ENCODE measurements around the gene FCN3. TPM values are rescaled to one million over a fixed set of nuclear protein-coding genes. Genes with fewer than 3 reads are reported as not detected.

Gene FCN3
- total and polyA plus RNA-seq, 2 donors, result 4.5 TPM; not detected in 1

- Histone ChIP-seq H3K4me1 (ENCODE audit: insufficient read depth) (no peaks in the 10 kb centered on the region), H3K36me3 (ENCODE audit: insufficient read depth) (no peaks in the 10 kb centered on the region), H3K4me3 (ENCODE audit: low read depth, low read length) (peak within 1 kb of the TSS; percentile 78), H3K27ac (ENCODE audit: low read depth) (peak within 1 kb of the TSS; percentile 81)
- WGBS, result under 1% methylated on average over 67 of the region's 67 CpGs
- DNase-seq (ENCODE audit: extremely low spot score), result peak; percentile 90
Observed at GRCh38 chr1:27321813-27322568, 52.6 kb downstream of the FCN3 start, which contains the start of gene TMEM222. Gene TMEM222, plus strand, starts transcription at chr1:27322163. Its CDS starts 35 bp downstream, at chr1:27322198.

Small RNA genes within 50 kb of the gene (small RNA-seq; reads per million reads assigned to genes)
- not detected for gene RNU6-48P

Other genes with a start within 250 kb of the FCN3 start
- 9.7 TPM for gene SLC9A1, start 219.7 kb downstream of the FCN3 start, total RNA-seq
- 18.3 TPM for gene SLC9A1, start 219.7 kb downstream of the FCN3 start, polyA plus RNA-seq
- gene WDTC1, start 140.2 kb downstream of the FCN3 start, total RNA-seq, result 16.5 TPM
- gene WDTC1, start 140.2 kb downstream of the FCN3 start, polyA plus RNA-seq, result 39.8 TPM
- 12.8 TPM for gene TMEM222, start 52.7 kb downstream of the FCN3 start, total RNA-seq
- gene TMEM222, start 52.7 kb downstream of the FCN3 start, polyA plus RNA-seq, result 58.4 TPM
- 12.8 TPM for gene SYTL1, start 32.8 kb downstream of the FCN3 start, total RNA-seq
- gene SYTL1, start 32.8 kb downstream of the FCN3 start, polyA plus RNA-seq, result 31.0 TPM
- gene MAP3K6, start 7.9 kb downstream of the FCN3 start, total RNA-seq, result 10.1 TPM
- 83.3 TPM for gene MAP3K6, start 7.9 kb downstream of the FCN3 start, polyA plus RNA-seq
- gene CD164L2, start 8.5 kb upstream of the FCN3 start, total RNA-seq, result not detected
- 0.06 TPM for gene CD164L2, start 8.5 kb upstream of the FCN3 start, polyA plus RNA-seq
- 0.16 TPM for gene GPR3, start 17.8 kb upstream of the FCN3 start, total RNA-seq
- 1.8 TPM for gene GPR3, start 17.8 kb upstream of the FCN3 start, polyA plus RNA-seq
- 40.7 TPM for gene WASF2, start 115.3 kb upstream of the FCN3 start, total RNA-seq
- gene WASF2, start 115.3 kb upstream of the FCN3 start, polyA plus RNA-seq, result 83.6 TPM
- 19.0 TPM for gene AHDC1, start 229.3 kb upstream of the FCN3 start, total RNA-seq
- 44.8 TPM for gene AHDC1, start 229.3 kb upstream of the FCN3 start, polyA plus RNA-seq